Natural killer cell (primary cell): ENCODE measurements around the gene SLC44A5. TPM values are rescaled to one million over a fixed set of nuclear protein-coding genes. Genes with fewer than 3 reads are reported as not detected.
"Not testable (repeated sequence)": the region's sequence is repeated elsewhere in the genome, so short reads cannot be mapped to it uniquely, and the experiment has no call there.

Experiments
- ATAC-seq, 3 donors: fragments of 150-1000 bp in 2 of 3; fragments of 200-7000 bp in 1 of 3; cut with Tn5 transposase; 1 replicate in 1 of 3; 2 replicates in 2 of 3; pipeline ENCODE4 v1.10.0; 2021; ENCODE audit warnings: mild to moderate bottlenecking in 2 of 3, moderate library complexity in 2 of 3
- DNase-seq, 2 donors: peaks; one replicate each; pipeline versions ENCODE4 v3.0.0 to v3.0.0-alpha.2; 2013 to 2021; ENCODE audit warnings: mixed read lengths in 1 of 2
- H3K27ac ChIP-seq: one replicate; pipeline ENCODE4 v1.5.1; 2013; ENCODE audit warnings: mild to moderate bottlenecking, low read length
- H3K27me3 ChIP-seq: one replicate; pipeline ENCODE4 v1.6.1; 2013; ENCODE audit warnings: low read length; ENCODE audit not compliant: control insufficient read depth, insufficient read depth
- H3K36me3 ChIP-seq: one replicate; pipeline ENCODE4 v1.6.1; 2013; ENCODE audit warnings: low read length; ENCODE audit not compliant: control insufficient read depth, insufficient read depth
- H3K4me1 ChIP-seq: one replicate; pipeline ENCODE4 v1.6.1; 2013; ENCODE audit warnings: low read length; ENCODE audit not compliant: control insufficient read depth, insufficient read depth
- H3K4me3 ChIP-seq: one replicate; pipeline ENCODE4 v1.5.1; 2013; ENCODE audit warnings: low read length
- H3K9me3 ChIP-seq: one replicate; pipeline ENCODE4 v1.6.1; 2013; ENCODE audit warnings: low read length; ENCODE audit not compliant: control insufficient read depth, insufficient read depth
- H3K27ac Mint-ChIP-seq, 2 donors: one replicate each; pipeline ENCODE4 v1.8.0; 2022; ENCODE audit warnings: mild to moderate bottlenecking in 2 of 2, mixed read lengths in 2 of 2, moderate library complexity in 1 of 2
- H3K27me3 Mint-ChIP-seq, 2 donors: one replicate each; pipeline ENCODE4 v1.8.0; 2022; ENCODE audit warnings: low read depth in 2 of 2, mixed read lengths in 2 of 2
- H3K36me3 Mint-ChIP-seq: one replicate; pipeline ENCODE4 v1.8.0; 2022; ENCODE audit warnings: mixed read lengths
- H3K4me1 Mint-ChIP-seq, 2 donors: one replicate each; pipeline ENCODE4 v1.8.0; 2022; ENCODE audit warnings: mixed read lengths in 2 of 2
- H3K4me3 Mint-ChIP-seq: one replicate; pipeline ENCODE4 v1.8.0; 2022; ENCODE audit warnings: mild to moderate bottlenecking, moderate library complexity, mixed read lengths
- H3K9me3 Mint-ChIP-seq, 2 donors: one replicate each; pipeline ENCODE4 v1.8.0; 2022; ENCODE audit warnings: mixed read lengths in 2 of 2
- CTCF ChIP-seq: fragments of 200-600 bp; IDR thresholded peaks from one replicate; pipeline ENCODE4 v1.8.0; 2022; ENCODE audit warnings: antibody characterized with exemption
- WGBS: methylation state at CpG from one replicate; pipeline ENCODE4 v1.1.7; 2013; ENCODE audit warnings: missing lambda C conversion rate; ENCODE audit not compliant: insufficient coverage; 5-methylcytosine and 5-hydroxymethylcytosine counted together
- intact Hi-C: fragments of 100-400 bp; cut with micrococcal nuclease; formaldehyde crosslinking; loops from one replicate; pipeline ENCODE4 v1.14.2; 2022
- total RNA-seq, 4 donors: library from RNA; stranded (reverse); fragments of 120-200 nt in 1 of 4; gene quantifications; one replicate each; pipeline versions ENCODE4 v1.2.3 to v1.2.4, GENCODE V29; 2013 to 2022

Gene SLC44A5
- 1 to 10 TPM in 1 of 3 donors, under 1 TPM in 1, not detected in 1; 0.15 to 1.2 TPM for total RNA-seq
- total RNA-seq (2013), result 1.1 TPM

GRCh38 chr1:75611014-75611413 is at the start of gene SLC44A5:
Gene SLC44A5, minus strand, starts transcription at chr1:75611114. Its CDS starts 69,667 bp downstream, at chr1:75541447.
- Histone ChIP-seq H3K4me1 (peaks cover 16% of the 10 kb centered on the region), H3K27me3 (peaks cover 36% of the 10 kb centered on the region), H3K9me3 (no peaks in the 10 kb centered on the region), H3K27ac (no peak within 1 kb of the TSS), H3K36me3 (no peaks in the 10 kb centered on the region), H3K4me3 (no peak within 1 kb of the TSS)
- Mint-ChIP-seq H3K9me3 (peaks cover 6 to 10% of the 10 kb centered on the region in 2 donors), H3K36me3 (no peaks in the 10 kb centered on the region), H3K4me3 (no peak within 1 kb of the TSS), H3K27ac (no peak within 1 kb of the TSS), H3K27me3 (peaks cover 18 to 38% of the 10 kb centered on the region in 2 donors), H3K4me1 (peaks cover 10% of the 10 kb centered on the region in 2 donors)
- no peak for TF ChIP-seq CTCF
- DNase-seq (no peak), ATAC-seq (no peak)
- WGBS, result 69% methylated on average over 1 of the region's 1 CpG
- intact Hi-C loops, result no loop called here

- H3K27me3 Mint-ChIP-seq, result peaks cover 3 to 6% of the 10 kb centered on the region in 2 donors
- no peaks in the 10 kb centered on the region for H3K4me1 ChIP-seq
- peaks cover 10% of the 10 kb centered on the region for H3K9me3 ChIP-seq
- no peaks in the 10 kb centered on the region for H3K36me3 ChIP-seq
- ATAC-seq (no peak), DNase-seq (no peak)
- H3K27ac ChIP-seq, result no peak overlapping the region
- no peak for TF ChIP-seq CTCF
- no CpG with 5 or more reads among the region's 1 CpG for WGBS
- H3K27ac Mint-ChIP-seq, result no peak overlapping the region
- intact Hi-C loops, result no loop called here
- H3K27me3 ChIP-seq, result no peaks in the 10 kb centered on the region
- H3K4me3 Mint-ChIP-seq, result no peak overlapping the region
- H3K4me1 Mint-ChIP-seq, result no peaks in the 10 kb centered on the region
- peaks cover 9% of the 10 kb centered on the region for H3K36me3 Mint-ChIP-seq
- peaks cover 7% of the 10 kb centered on the region in 2 donors for H3K9me3 Mint-ChIP-seq
- H3K4me3 ChIP-seq, result no peak overlapping the region
Observed at GRCh38 chr1:75655931-75656330, 45.0 kb upstream of the SLC44A5 start.

GRCh38 chr1:75647183-75647582 is 36.3 kb upstream of the SLC44A5 start:
- intact Hi-C loops, H3K9me3 ChIP-seq, H3K9me3 Mint-ChIP-seq, H3K4me3 ChIP-seq, H3K4me1 Mint-ChIP-seq, H3K36me3 Mint-ChIP-seq, H3K27ac ChIP-seq, DNase-seq, H3K27ac Mint-ChIP-seq, H3K36me3 ChIP-seq, H3K4me1 ChIP-seq, H3K4me3 Mint-ChIP-seq, ATAC-seq, H3K27me3 Mint-ChIP-seq, H3K27me3 ChIP-seq: not testable (repeated sequence)
- WGBS, result 80% methylated on average over 2 of the region's 2 CpGs

GRCh38 chr1:75645153-75645552 is 34.2 kb upstream of the SLC44A5 start:
- H3K27me3 Mint-ChIP-seq, H3K27ac Mint-ChIP-seq, H3K27me3 ChIP-seq, H3K4me3 ChIP-seq, H3K36me3 ChIP-seq, H3K4me1 ChIP-seq, H3K4me3 Mint-ChIP-seq, H3K9me3 ChIP-seq, ATAC-seq, DNase-seq, intact Hi-C loops, H3K27ac ChIP-seq, H3K9me3 Mint-ChIP-seq, H3K4me1 Mint-ChIP-seq, H3K36me3 Mint-ChIP-seq: not testable (repeated sequence)
- 100% methylated on average over 1 of the region's 4 CpGs for WGBS
